ENCODE data around the gene GUK1. TPM values are rescaled to one million over a fixed set of nuclear protein-coding genes. Genes with fewer than 3 reads are reported as not detected.
A peak's percentile ranks its signal among the peaks of the same experiment; 100 is the strongest.

Gene GUK1
- total and polyA plus RNA-seq, 2 experiments from 2014 or later = 324 to 554 TPM

DNA sequence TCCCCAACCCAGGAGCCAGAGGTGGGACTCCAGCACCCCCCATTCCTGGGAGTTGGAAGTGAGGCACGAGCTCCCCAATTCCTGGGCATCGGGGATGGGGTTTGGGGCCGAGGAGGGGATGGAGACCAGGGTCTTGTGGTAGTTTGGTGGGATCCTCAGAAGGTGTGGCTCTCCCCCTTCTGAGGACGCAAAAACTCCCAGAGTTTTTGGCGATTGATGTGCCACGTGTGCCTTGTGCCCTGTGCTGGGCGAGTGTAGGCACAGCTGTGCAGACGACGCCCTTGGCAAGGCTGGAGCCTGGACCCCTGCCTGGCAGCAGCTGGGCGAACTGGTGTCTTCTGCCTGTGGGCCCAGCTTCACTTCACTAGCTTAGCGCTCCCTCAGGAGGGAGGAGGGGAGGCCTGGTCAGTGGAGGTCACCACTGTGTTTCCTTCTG, 2.6 kb downstream of the GUK1 start:
- WGBS, 2 experiments (ENCODE audit: low coverage in 1 of 2, low lambda C conversion rate in 2 of 2, missing lambda C conversion rate in 2 of 2) = 50% methylated on average over 10 to 11 of the region's 11 CpGs
- peak overlapping the region; percentile 91; the same call in 1 of the 2 replicates for H3K4me3 ChIP-seq
- DNase-seq = no peak
- peak overlapping the region; percentile 96; the same call in 1 of the 2 replicates for H3K9ac ChIP-seq
- no peaks in the 10 kb centered on the region for H3F3A ChIP-seq (ENCODE audit: insufficient read depth)
- H3K9me2 ChIP-seq (ENCODE audit: insufficient read depth) = no peaks in the 10 kb centered on the region
- in situ Hi-C loops (cut with MboI) = no loop called here
- H4K20me1 ChIP-seq (ENCODE audit: insufficient read depth) = peaks cover 24% of the 10 kb centered on the region; the same call in 1 of the 2 replicates
- H3K79me2 ChIP-seq (ENCODE audit: insufficient read depth) = peaks cover 73% of the 10 kb centered on the region
- H3K27me3 ChIP-seq (replicated peaks; ENCODE audit: insufficient read depth) = no peaks in the 10 kb centered on the region
- peak overlapping the region; percentile 93 for H3K27ac ChIP-seq
- H3K9me3 ChIP-seq (ENCODE audit: low read depth) = no peaks in the 10 kb centered on the region
- no peak overlapping the region for H2AFZ ChIP-seq
- TF ChIP-seq EZH2 (IDR thresholded peaks at IDR 0.05; ENCODE audit: insufficient read depth, poor library complexity, severe bottlenecking) (no peak), EZH2phosphoT487 (IDR thresholded peaks at IDR 0.05; ENCODE audit: insufficient read depth, low read depth) (no peak)
- peak overlapping the region; percentile 89 for H3K4me2 ChIP-seq (ENCODE audit: unreplicated experiment)
- H3K36me3 ChIP-seq (ENCODE audit: low read depth) = no peaks in the 10 kb centered on the region
- peaks cover 19% of the 10 kb centered on the region for H3K4me1 ChIP-seq (ENCODE audit: insufficient read depth)

DNA sequence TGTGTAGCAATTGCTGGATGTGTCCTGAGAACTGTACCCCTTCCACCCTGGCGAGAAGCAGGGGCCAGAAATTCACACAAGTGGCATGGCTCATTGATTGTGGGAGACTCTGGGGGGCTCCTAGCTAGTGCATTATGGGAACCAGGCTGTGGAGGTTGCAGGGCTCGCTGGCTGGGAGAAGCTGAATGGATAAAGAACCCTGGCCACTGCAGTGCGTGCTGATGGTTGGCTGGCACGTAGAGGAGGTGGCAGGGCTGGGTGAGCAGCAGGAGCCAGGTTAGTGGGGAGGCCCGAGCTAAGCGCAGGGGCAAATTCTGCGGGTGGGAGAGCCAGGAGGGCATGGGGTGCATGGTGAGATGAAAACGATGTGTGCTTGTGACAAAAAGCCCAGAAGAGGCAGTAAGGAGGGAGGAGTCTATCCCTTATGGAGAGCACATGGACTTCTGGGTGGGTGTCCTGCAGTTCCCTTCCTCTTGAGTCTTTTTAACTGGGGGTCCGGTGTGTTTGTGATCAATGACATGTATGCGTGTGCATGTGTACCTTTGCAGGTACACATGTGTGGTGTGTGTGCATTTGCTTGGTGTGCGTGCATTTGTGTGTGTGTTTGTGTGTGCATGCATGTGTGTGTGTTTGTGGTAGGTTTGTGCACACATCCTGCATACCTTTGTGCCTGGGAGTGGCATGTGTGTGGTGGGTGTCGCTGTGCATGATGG, 3.6 kb downstream of the GUK1 start:
- Histone ChIP-seq H3K36me3 (ENCODE audit: low read depth) (no peaks in the 10 kb centered on the region), H3K27ac (0 out of 2 replicates have a peak overlapping the region, but pooled peaks have one; percentile 93), H3F3A (ENCODE audit: insufficient read depth) (no peaks in the 10 kb centered on the region), H3K4me2 (ENCODE audit: unreplicated experiment) (no peak overlapping the region), H3K79me2 (ENCODE audit: insufficient read depth) (peaks cover 82% of the 10 kb centered on the region), H3K9me2 (ENCODE audit: insufficient read depth) (no peaks in the 10 kb centered on the region), H3K4me1 (ENCODE audit: insufficient read depth) (peaks cover 19% of the 10 kb centered on the region), H4K20me1 (ENCODE audit: insufficient read depth) (peaks cover 24% of the 10 kb centered on the region; the same call in 1 of the 2 replicates), H3K4me3 (peak overlapping the region; percentile 19; the same call in 1 of the 2 replicates), H3K9me3 (ENCODE audit: low read depth) (no peaks in the 10 kb centered on the region), H2AFZ (no peak overlapping the region), H3K27me3 (replicated peaks; ENCODE audit: insufficient read depth) (no peaks in the 10 kb centered on the region), H3K9ac (peak overlapping the region; percentile 96)
- DNase-seq = no peak
- 75% methylated on average over 12 of the region's 12 CpGs for WGBS, 2 experiments (ENCODE audit: low coverage in 1 of 2, low lambda C conversion rate in 2 of 2, missing lambda C conversion rate in 2 of 2)
- no peak for TF ChIP-seq EZH2 (IDR thresholded peaks at IDR 0.05; ENCODE audit: insufficient read depth, poor library complexity, severe bottlenecking)
- no peak for TF ChIP-seq EZH2phosphoT487 (IDR thresholded peaks at IDR 0.05; ENCODE audit: insufficient read depth, low read depth)
- in situ Hi-C loops (cut with MboI) = no loop called here

DNA sequence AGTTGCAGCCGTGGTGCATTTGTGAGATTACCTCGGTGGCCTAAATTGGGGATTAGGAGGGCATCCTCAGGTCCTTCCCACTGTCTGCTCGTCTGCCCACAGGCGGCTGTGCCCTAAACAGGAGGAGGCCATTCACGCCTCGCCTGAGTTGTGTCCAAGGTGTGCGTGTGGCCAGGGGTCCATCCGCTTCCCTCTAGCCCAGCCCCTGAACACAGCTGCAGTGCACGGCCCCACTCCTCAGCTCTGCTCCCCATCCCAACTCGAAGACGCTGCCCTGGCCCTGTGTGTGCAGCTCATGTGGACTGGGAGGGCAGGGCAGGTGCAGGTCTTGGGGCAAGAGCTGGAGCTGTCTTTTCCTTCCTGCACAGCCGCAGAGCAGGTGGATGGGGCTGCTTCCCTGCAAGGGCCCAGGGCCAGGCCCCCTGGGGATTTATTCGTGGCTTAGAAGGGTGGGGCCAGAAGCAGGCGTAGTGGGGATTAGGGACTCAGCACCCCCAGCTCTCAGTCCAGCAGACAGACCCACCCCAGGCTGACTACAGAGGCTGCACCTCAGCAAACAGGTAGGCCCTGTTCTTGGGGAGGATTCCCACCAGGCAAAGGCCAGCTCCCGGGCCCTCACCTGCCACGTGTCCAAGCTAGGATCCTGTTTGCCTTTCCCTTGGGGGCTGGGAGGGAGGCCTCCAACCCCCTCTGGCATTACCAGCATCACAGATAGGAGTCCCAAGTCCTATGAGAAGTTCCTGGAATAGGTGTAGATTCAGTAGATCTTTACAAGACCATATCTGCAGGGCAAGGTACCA, 4.3 kb downstream of the GUK1 start:
- H2AFZ ChIP-seq = no peak overlapping the region
- H3K79me2 ChIP-seq (ENCODE audit: insufficient read depth) = peaks cover 89% of the 10 kb centered on the region
- DNase-seq = no peak
- H3K27ac ChIP-seq = no peak overlapping the region
- no peaks in the 10 kb centered on the region for H3K9me2 ChIP-seq (ENCODE audit: insufficient read depth)
- H3K36me3 ChIP-seq (ENCODE audit: low read depth) = no peaks in the 10 kb centered on the region
- no peaks in the 10 kb centered on the region for H3F3A ChIP-seq (ENCODE audit: insufficient read depth)
- no peaks in the 10 kb centered on the region for H3K9me3 ChIP-seq (ENCODE audit: low read depth)
- no peak for TF ChIP-seq EZH2 (IDR thresholded peaks at IDR 0.05; ENCODE audit: insufficient read depth, poor library complexity, severe bottlenecking)
- no peak for TF ChIP-seq EZH2phosphoT487 (IDR thresholded peaks at IDR 0.05; ENCODE audit: insufficient read depth, low read depth)
- H3K4me3 ChIP-seq = no peak overlapping the region
- peaks cover 25% of the 10 kb centered on the region for H3K4me1 ChIP-seq (ENCODE audit: insufficient read depth)
- no peak overlapping the region for H3K9ac ChIP-seq
- H4K20me1 ChIP-seq (ENCODE audit: insufficient read depth) = peaks cover 24% of the 10 kb centered on the region; the same call in 1 of the 2 replicates
- H3K27me3 ChIP-seq (replicated peaks; ENCODE audit: insufficient read depth) = no peaks in the 10 kb centered on the region
- no peak overlapping the region for H3K4me2 ChIP-seq (ENCODE audit: unreplicated experiment)
- WGBS, 2 experiments (ENCODE audit: low coverage in 1 of 2, low lambda C conversion rate in 2 of 2, missing lambda C conversion rate in 2 of 2) = 87 to 91% methylated on average over 16 of the region's 16 CpGs
- in situ Hi-C loops (cut with MboI) = no loop called here

DNA sequence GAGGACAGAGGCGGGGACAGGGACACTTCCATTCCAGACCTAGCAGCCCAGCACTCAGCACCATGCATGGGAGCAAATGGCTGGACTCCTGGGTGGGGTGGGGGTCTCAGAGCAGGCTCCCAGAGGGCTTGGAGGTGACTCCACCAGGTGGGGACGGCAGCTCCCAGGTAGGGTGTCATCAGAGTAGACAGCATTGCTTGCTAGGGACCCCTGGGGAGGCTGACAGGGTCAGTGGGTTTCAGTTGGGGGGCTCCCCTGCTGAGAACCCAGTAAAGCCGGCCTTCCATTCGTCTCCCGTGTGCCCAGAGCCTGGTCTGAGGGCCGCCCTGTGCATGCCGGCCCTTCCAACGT, 4.9 kb downstream of the GUK1 start:
- Histone ChIP-seq H3K4me1 (ENCODE audit: insufficient read depth) (peaks cover 29% of the 10 kb centered on the region), H3K4me2 (ENCODE audit: unreplicated experiment) (no peak overlapping the region), H3K9ac (no peak overlapping the region), H3K36me3 (ENCODE audit: low read depth) (no peaks in the 10 kb centered on the region), H3F3A (ENCODE audit: insufficient read depth) (no peaks in the 10 kb centered on the region), H3K27me3 (replicated peaks; ENCODE audit: insufficient read depth) (no peaks in the 10 kb centered on the region), H4K20me1 (ENCODE audit: insufficient read depth) (peaks cover 24% of the 10 kb centered on the region; the same call in 1 of the 2 replicates), H3K9me2 (ENCODE audit: insufficient read depth) (no peaks in the 10 kb centered on the region), H3K9me3 (ENCODE audit: low read depth) (no peaks in the 10 kb centered on the region), H2AFZ (no peak overlapping the region), H3K27ac (no peak overlapping the region), H3K4me3 (no peak overlapping the region), H3K79me2 (ENCODE audit: insufficient read depth) (peaks cover 95% of the 10 kb centered on the region)
- WGBS, 2 experiments (ENCODE audit: low coverage in 1 of 2, low lambda C conversion rate in 2 of 2, missing lambda C conversion rate in 2 of 2) = 74 to 79% methylated on average over 8 of the region's 8 CpGs
- in situ Hi-C loops (cut with MboI) = no loop called here
- no peak for TF ChIP-seq EZH2 (IDR thresholded peaks at IDR 0.05; ENCODE audit: insufficient read depth, poor library complexity, severe bottlenecking)
- TF ChIP-seq EZH2phosphoT487 (IDR thresholded peaks at IDR 0.05; ENCODE audit: insufficient read depth, low read depth) = no peak
- DNase-seq = no peak

All from GM23248 (cell line).